Testis (tissue), 2 donors: Measurements from ENCODE around the gene ARFGAP3.

Experiments used
- CTCF ChIP-seq, 3 experiments: fragments of 450-650 bp in 2 of 3; fragments of 200-600 bp in 1 of 3; sonication (generic) in 1 of 3; IDR thresholded peaks; one replicate each; pipeline ENCODE4 v1.5.1; 2016 to 2019; ENCODE audit warnings: antibody characterized with exemption in 3 of 3, mild to moderate bottlenecking in 2 of 3, moderate library complexity in 1 of 3
- POLR2A ChIP-seq: fragments of 450-650 bp; IDR thresholded peaks from one replicate; pipeline ENCODE4 v1.6.1; 2017; ENCODE audit warnings: antibody characterized with exemption, mild to moderate bottlenecking, moderate library complexity

GRCh38 chr22:42868751-42869251, 11.7 kb upstream of the ARFGAP3 start:
- no peak for TF ChIP-seq CTCF (IDR thresholded peaks at IDR 0.05)
- no peak for TF ChIP-seq POLR2A
